ENCODE measurements around the gene CDH10.

CDH10 gene

GRCh38 chr5:24487368-24488229 lies 157.2 kb downstream of the CDH10 start:
- DNase-seq (ENCODE audit: low read depth in 2 of 2) = no peak

GRCh38 chr5:24480952-24481351 lies 163.8 kb downstream of the CDH10 start:
- DNase-seq (ENCODE audit: low read depth in 2 of 2) = no peak

- no peak for DNase-seq (ENCODE audit: low read depth in 2 of 2)
These were observed 166.8 kb downstream of the CDH10 start for GRCh38 chr5:24477958-24478357.

GRCh38 chr5:24475101-24475500 lies 169.7 kb downstream of the CDH10 start:
- no peak for DNase-seq (ENCODE audit: low read depth in 2 of 2)

GRCh38 chr5:24474685-24475084 lies 170.1 kb downstream of the CDH10 start:
- no peak for DNase-seq (ENCODE audit: low read depth in 2 of 2)

GRCh38 chr5:24472518-24472917 lies 172.3 kb downstream of the CDH10 start:
- DNase-seq (ENCODE audit: low read depth in 2 of 2) = no peak

- DNase-seq (ENCODE audit: low read depth in 2 of 2) = no peak
These were observed 200.4 kb downstream of the CDH10 start for GRCh38 chr5:24444414-24444813.

- no peak for DNase-seq (ENCODE audit: low read depth in 2 of 2)
These were observed 205.3 kb downstream of the CDH10 start for GRCh38 chr5:24439465-24439864.
